Measurements from ENCODE around the gene AASS. TPM values are rescaled to one million over a fixed set of nuclear protein-coding genes. Genes with fewer than 3 reads are reported as not detected.

Gene AASS
- total RNA-seq, 4 donors from 2014 or later: 5.5 to 42.7 (median 20.1) TPM

GRCh38 chr7:122148081-122148480 is 4.0 kb upstream of the AASS start:
- Histone ChIP-seq H3K36me3 (no peaks in the 10 kb centered on the region), H3K9me3 (no peaks in the 10 kb centered on the region), H3K27me3 (no peaks in the 10 kb centered on the region), H3K4me3 (no peak overlapping the region), H3K27ac (no peak overlapping the region), H3K4me1 (peaks cover 0 to 9% (median 0%) of the 10 kb centered on the region in 3 donors)
- WGBS, 2 donors: 58 to 78% methylated on average over 3 of the region's 3 CpGs
- DNase-seq: no peak
- intact Hi-C loops (cut with DNase I): no loop called here
- TF ChIP-seq CTCF (IDR thresholded peaks at IDR 0.05) (no peak), POLR2A (IDR thresholded peaks at IDR 0.05) (no peak)

- DNase-seq: no peak
- no peak for TF ChIP-seq POLR2A (IDR thresholded peaks at IDR 0.05)
- TF ChIP-seq CTCF (IDR thresholded peaks at IDR 0.05): no peak
- H3K27ac ChIP-seq: no peak overlapping the region
- no peak overlapping the region for H3K4me3 ChIP-seq
- intact Hi-C loops (cut with DNase I): no loop called here
- no peaks in the 10 kb centered on the region for H3K36me3 ChIP-seq
- H3K27me3 ChIP-seq: no peaks in the 10 kb centered on the region
- H3K4me1 ChIP-seq: peaks cover 0 to 26% (median 0%) of the 10 kb centered on the region in 3 donors
- WGBS, 2 donors: 59 to 74% methylated on average over 4 of the region's 4 CpGs
- H3K9me3 ChIP-seq: no peaks in the 10 kb centered on the region
Measured at GRCh38 chr7:122145937-122146645, 2.0 kb upstream of the AASS start.

GRCh38 chr7:122143376-122143750 is 686 bp downstream of the AASS start:
- peaks cover 0 to 33% (median 0%) of the 10 kb centered on the region in 3 donors for H3K4me1 ChIP-seq
- intact Hi-C loops (cut with DNase I): no loop called here
- peak overlapping the region; percentile 91 to 98 (median 94) for H3K27ac ChIP-seq
- no peaks in the 10 kb centered on the region for H3K27me3 ChIP-seq
- H3K9me3 ChIP-seq: no peaks in the 10 kb centered on the region
- no peak for DNase-seq
- no peaks in the 10 kb centered on the region for H3K36me3 ChIP-seq
- H3K4me3 ChIP-seq: peak overlapping the region; percentile 69 to 90 (median 88)
- WGBS, 2 donors: 1 to 3% methylated on average over 12 of the region's 18 CpGs
- no peak for TF ChIP-seq POLR2A (IDR thresholded peaks at IDR 0.05)
- no peak for TF ChIP-seq CTCF (IDR thresholded peaks at IDR 0.05)

GRCh38 chr7:122140918-122141317 is 3.1 kb downstream of the AASS start:
- intact Hi-C loops (cut with DNase I): no loop called here
- Histone ChIP-seq H3K4me3 (no peak overlapping the region), H3K27ac (no peak overlapping the region), H3K4me1 (peaks cover 8 to 58% (median 10%) of the 10 kb centered on the region in 3 donors), H3K36me3 (no peaks in the 10 kb centered on the region), H3K9me3 (no peaks in the 10 kb centered on the region), H3K27me3 (no peaks in the 10 kb centered on the region)
- 50 to 57% methylated on average over 1 of the region's 1 CpG for WGBS, 2 donors
- no peak for DNase-seq
- TF ChIP-seq POLR2A (IDR thresholded peaks at IDR 0.05) (no peak), CTCF (IDR thresholded peaks at IDR 0.05) (no peak)

GRCh38 chr7:122137251-122138077 is 6.6 kb downstream of the AASS start:
- peak overlapping the region; percentile 15 to 60 (median 30) for H3K4me3 ChIP-seq
- H3K27ac ChIP-seq: peak overlapping the region; percentile 30 to 62 (median 38)
- no peak for DNase-seq
- H3K27me3 ChIP-seq: no peaks in the 10 kb centered on the region
- H3K9me3 ChIP-seq: no peaks in the 10 kb centered on the region
- H3K4me1 ChIP-seq: peaks cover 11 to 52% (median 12%) of the 10 kb centered on the region in 3 donors
- H3K36me3 ChIP-seq: peaks cover 0 to 10% (median 0%) of the 10 kb centered on the region in 3 donors
- 10 to 23% methylated on average over 5 of the region's 5 CpGs for WGBS, 2 donors
- intact Hi-C loops (cut with DNase I): no loop called here
- TF ChIP-seq CTCF (IDR thresholded peaks at IDR 0.05): no peak
- no peak for TF ChIP-seq POLR2A (IDR thresholded peaks at IDR 0.05)
